AG09319 (cell line): ENCODE measurements around the gene SH3D19.
A peak's percentile ranks its signal among the peaks of the same experiment; 100 is the strongest.

ENCODE experiments used
- DNase-seq: peaks from one replicate; pipeline ENCODE4 v3.0.0-alpha.2; 2010; ENCODE audit warnings: low read depth; ENCODE audit errors: extremely low read depth
- CTCF ChIP-seq: IDR thresholded peaks from 2 replicates; pipeline ENCODE4 v1.5.1; 2011; ENCODE audit warnings: low read depth, mild to moderate bottlenecking, inconsistent platforms, low read length, moderate library complexity

SH3D19 gene

DNA sequence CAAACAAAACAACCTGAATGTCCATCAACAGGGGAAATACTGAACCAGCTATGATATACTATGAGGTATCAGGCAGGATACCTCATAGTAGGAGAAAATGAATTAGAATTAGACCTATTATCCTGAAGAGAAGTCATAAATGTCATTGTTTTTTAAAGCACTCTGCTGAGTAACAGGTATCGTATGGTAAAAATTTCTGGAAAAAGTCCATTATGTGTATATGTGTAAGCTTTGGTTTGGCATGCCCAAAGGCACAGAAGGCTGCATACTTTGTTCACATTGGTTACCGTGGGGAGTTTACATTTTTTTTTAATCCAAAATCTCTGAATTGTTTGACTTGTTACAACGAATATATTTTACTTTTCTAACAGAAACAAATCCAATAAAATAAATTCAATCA lies 155.5 kb downstream of the SH3D19 start:
- TF ChIP-seq CTCF, result no peak
- no peak for DNase-seq

- TF ChIP-seq CTCF, result no peak; the same call in none of the 2 replicates
- peak; percentile 93 for DNase-seq
Measured at GRCh38 chr4:151169223-151169622, 156.2 kb downstream of the SH3D19 start.

- DNase-seq, result no peak
- no peak for TF ChIP-seq CTCF
Measured at GRCh38 chr4:151167561-151167960, 157.8 kb downstream of the SH3D19 start.

DNA sequence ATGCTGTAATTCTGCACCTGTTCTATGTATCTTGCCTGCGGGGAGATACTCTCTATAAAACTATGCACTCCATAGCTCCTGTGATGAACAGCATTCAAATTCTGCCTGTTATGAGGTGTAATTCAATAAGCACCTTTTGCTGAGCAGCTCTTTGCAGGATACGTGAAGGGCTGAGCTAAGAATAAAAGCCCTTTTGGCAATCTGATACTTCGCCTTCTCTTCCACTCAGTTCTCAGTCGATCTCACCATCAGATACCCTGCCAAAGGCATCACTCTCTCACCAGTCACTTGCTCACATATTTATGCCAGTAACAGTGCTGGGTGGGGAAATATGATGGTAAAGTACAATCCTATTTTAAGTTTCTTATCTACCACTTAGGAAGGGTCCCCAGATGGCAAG lies 158.8 kb downstream of the SH3D19 start:
- DNase-seq, result no peak
- TF ChIP-seq CTCF, result no peak

- no peak for DNase-seq
- no peak for TF ChIP-seq CTCF
Measured at GRCh38 chr4:151165205-151166000, 160.0 kb downstream of the SH3D19 start.

- TF ChIP-seq CTCF, result no peak
- no peak for DNase-seq
Measured at GRCh38 chr4:151163855-151164254, 161.6 kb downstream of the SH3D19 start.

- TF ChIP-seq CTCF, result no peak
- DNase-seq, result no peak
Measured at GRCh38 chr4:151158979-151159378, 166.4 kb downstream of the SH3D19 start.
